Kidney (tissue), 14 donors: ENCODE results near the gene VSTM4. TPM values are rescaled to one million over a fixed set of nuclear protein-coding genes. Genes with fewer than 3 reads are reported as not detected.

Experiments used
- DNase-seq, 5 donors: peaks; one replicate each; pipeline ENCODE4 v3.0.0-alpha.2; 2013 to 2020
- FAIRE-seq: peaks from 2 replicates; lab custom pipeline; 2012; peaks lifted over from hg19 to GRCh38; lab: Jason Lieb, UNC
- H3K27ac ChIP-seq, 2 donors: one replicate each; pipeline ENCODE4 v1.7.0; 2013; ENCODE audit warnings: low read depth in 2 of 2, low read length in 2 of 2, inconsistent platforms in 1 of 2
- H3K27me3 ChIP-seq: one replicate; pipeline ENCODE4 v1.7.1; 2013; ENCODE audit warnings: low read length, inconsistent platforms; ENCODE audit not compliant: control insufficient read depth, insufficient read depth
- H3K36me3 ChIP-seq, 3 donors: one replicate each; pipeline versions ENCODE4 v1.7.0 to v1.7.1; 2013; ENCODE audit warnings: low read length in 3 of 3, control low read depth in 1 of 3, inconsistent platforms in 1 of 3; ENCODE audit not compliant: insufficient read depth in 3 of 3, control insufficient read depth in 2 of 3
- H3K4me1 ChIP-seq, 3 donors: one replicate each; pipeline versions ENCODE4 v1.7.0 to v1.7.1; 2013; ENCODE audit warnings: low read length in 3 of 3, inconsistent platforms in 1 of 3, low read depth in 1 of 3; ENCODE audit not compliant: control insufficient read depth in 2 of 3, insufficient read depth in 2 of 3
- H3K4me3 ChIP-seq, 3 donors: one replicate each; pipeline versions ENCODE4 v1.7.0 to v1.8.1; 2013; ENCODE audit warnings: low read length in 3 of 3, control low read depth in 1 of 3, inconsistent platforms in 1 of 3
- H3K9ac ChIP-seq, 3 donors: one replicate each; pipeline versions ENCODE4 v1.7.0 to v1.7.1; 2013; ENCODE audit warnings: low read length in 3 of 3, control low read depth in 1 of 3, inconsistent platforms in 1 of 3
- H3K9me3 ChIP-seq, 3 donors: one replicate each; pipeline versions ENCODE4 v1.7.0 to v1.7.1; 2013; ENCODE audit warnings: low read length in 3 of 3, control low read depth in 1 of 3, inconsistent platforms in 1 of 3; ENCODE audit not compliant: control insufficient read depth in 2 of 3, insufficient read depth in 1 of 3
- CTCF ChIP-seq: IDR thresholded peaks from 3 replicates; pipeline ENCODE4 v1.5.1; 2012; ENCODE audit warnings: mild to moderate bottlenecking, moderate library complexity, borderline replicate concordance; ENCODE audit not compliant: insufficient read depth; ENCODE audit errors: extremely low read depth
- intact Hi-C: fragments of 100-400 bp; cut with DNase I; formaldehyde crosslinking; loops from one replicate; pipeline ENCODE4 v1.11.1; 2022
- polyA plus RNA-seq: library from polyadenylated mRNA; stranded (reverse); fragments of 350-450 nt; fragmentation: Illumina TruSeq; extraction: RNeasy Lipid Tissue Mini Kit (QIAGEN cat#74804); gene quantifications from one replicate; pipeline ENCODE4 v1.2.3, GENCODE V29; 2014; ENCODE audit warnings: low read depth, low replicate concordance; ENCODE audit not compliant: insufficient read depth
- total RNA-seq: library from RNA; stranded (reverse); fragmentation: NEBNext Ultra II Directional; extraction: Animal tissue kit (Norgen Biotek cat#: 25700); gene quantifications from one replicate; pipeline ENCODE4 v1.2.1, GENCODE V29; 2021
- donor health status: control.
- donor health status: control.
- donor health status: control.
- donor health status: control.
- donor health status: control.
- donor health status: DM: yes; HTN: yes; CAD: no.
- donor health status: Normal renal cell carcinoma (clear cell type).

Gene VSTM4
- total and polyA plus RNA-seq, 2 donors from 2014 or later: 7.4 to 8.5 TPM

GRCh38 chr10:49090696-49091380 is 24.5 kb downstream of the VSTM4 start:
- no peak overlapping the region for H3K27ac ChIP-seq
- H3K9me3 ChIP-seq: peaks cover 0 to 10% (median 5%) of the 10 kb centered on the region in 3 donors
- H3K9ac ChIP-seq: no peak overlapping the region
- DNase-seq (no peak), FAIRE-seq (no peak)
- no peak for TF ChIP-seq CTCF
- H3K36me3 ChIP-seq: no peaks in the 10 kb centered on the region
- peaks cover 0 to 8% (median 4%) of the 10 kb centered on the region in 3 donors for H3K4me1 ChIP-seq
- no peaks in the 10 kb centered on the region for H3K27me3 ChIP-seq
- no peak overlapping the region for H3K4me3 ChIP-seq
- intact Hi-C loops: no loop called here

GRCh38 chr10:49090189-49090575 is 25.1 kb downstream of the VSTM4 start:
- no peak overlapping the region for H3K27ac ChIP-seq
- FAIRE-seq (no peak), DNase-seq (no peak)
- peaks cover 0 to 10% (median 5%) of the 10 kb centered on the region in 3 donors for H3K9me3 ChIP-seq
- TF ChIP-seq CTCF: no peak
- H3K4me3 ChIP-seq: no peak overlapping the region
- H3K4me1 ChIP-seq: peaks cover 0 to 7% (median 0%) of the 10 kb centered on the region in 3 donors
- H3K9ac ChIP-seq: no peak overlapping the region
- intact Hi-C loops: no loop called here
- peaks cover 0 to 2% (median 0%) of the 10 kb centered on the region in 3 donors for H3K36me3 ChIP-seq
- no peaks in the 10 kb centered on the region for H3K27me3 ChIP-seq

- TF ChIP-seq CTCF: no peak
- H3K36me3 ChIP-seq: peaks cover 0 to 5% (median 0%) of the 10 kb centered on the region in 3 donors
- intact Hi-C loops: no loop called here
- H3K9me3 ChIP-seq: peaks cover 0 to 10% (median 5%) of the 10 kb centered on the region in 3 donors
- DNase-seq: peak in 2 of 5 donors; percentile 37 to 38
- H3K4me1 ChIP-seq: peaks cover 0 to 2% (median 0%) of the 10 kb centered on the region in 3 donors
- no peak overlapping the region for H3K4me3 ChIP-seq
- FAIRE-seq: no peak
- no peak overlapping the region for H3K27ac ChIP-seq
- no peak overlapping the region for H3K9ac ChIP-seq
- H3K27me3 ChIP-seq: no peaks in the 10 kb centered on the region
Measured at GRCh38 chr10:49089557-49090188, 25.6 kb downstream of the VSTM4 start.
